GM12891 (cell line): ENCODE measurements around the gene C19orf38.
"Not testable (repeated sequence)": the region's sequence is repeated elsewhere in the genome, so short reads cannot be mapped to it uniquely, and the experiment has no call there.

Experiments used
- PAX5 ChIP-seq: IDR thresholded peaks from 2 replicates; pipeline ENCODE4 v1.6.1; 2011; ENCODE audit warnings: low read length, moderate library complexity, mild to moderate bottlenecking; ENCODE audit not compliant: insufficient read depth, severe bottlenecking
- POLR2A ChIP-seq: IDR thresholded peaks from 2 replicates; pipeline ENCODE4 v1.6.1; 2011; ENCODE audit warnings: low read depth, low read length, control low read depth
- POLR2AphosphoS5 ChIP-seq: IDR thresholded peaks from 2 replicates; pipeline ENCODE4 v1.6.1; 2011; ENCODE audit warnings: low read depth, low read length, control low read depth
- POU2F2 ChIP-seq: IDR thresholded peaks from 2 replicates; pipeline ENCODE4 v1.6.1; 2011; ENCODE audit warnings: low read depth, mild to moderate bottlenecking, control low read depth, low read length, moderate library complexity
- SPI1 ChIP-seq: IDR thresholded peaks from 2 replicates; pipeline ENCODE4 v1.6.1; 2011; ENCODE audit warnings: low read depth, low read length, control low read depth
- TAF1 ChIP-seq: IDR thresholded peaks from 2 replicates; pipeline ENCODE4 v1.6.1; 2011; ENCODE audit warnings: low read depth, low read length, control low read depth

- TF ChIP-seq POLR2A, POLR2AphosphoS5, POU2F2, SPI1, TAF1, PAX5: not testable (repeated sequence)
Observed at GRCh38 chr19:10837649-10838048, 10.6 kb upstream of the C19orf38 start.
